Liver (tissue), 9 donors: ENCODE measurements around the gene RSPRY1. TPM values are rescaled to one million over a fixed set of nuclear protein-coding genes. Genes with fewer than 3 reads are reported as not detected.

ENCODE experiments used
- DNase-seq: peaks from one replicate; pipeline ENCODE4 v3.0.0-alpha.2; 2017; ENCODE audit warnings: low spot score
- H3K27ac ChIP-seq, 2 donors: one replicate each; pipeline ENCODE4 v1.7.0; 2013; ENCODE audit warnings: inconsistent platforms in 2 of 2, low read length in 2 of 2, control low read depth in 1 of 2, low read depth in 1 of 2, mild to moderate bottlenecking in 1 of 2
- H3K27me3 ChIP-seq, 4 donors: one replicate each; pipeline versions ENCODE4 v1.6.1 to v1.7.0; 2013; ENCODE audit warnings: low read length in 3 of 4, inconsistent platforms in 1 of 4, mild to moderate bottlenecking in 1 of 4, moderate library complexity in 1 of 4; ENCODE audit not compliant: control insufficient read depth in 4 of 4, insufficient read depth in 4 of 4
- H3K36me3 ChIP-seq, 4 donors: one replicate each; pipeline versions ENCODE4 v1.6.1 to v1.7.0; 2013; ENCODE audit warnings: low read length in 3 of 4, mild to moderate bottlenecking in 3 of 4, low read depth in 1 of 4, moderate library complexity in 1 of 4; ENCODE audit not compliant: control insufficient read depth in 4 of 4, insufficient read depth in 3 of 4
- H3K4me1 ChIP-seq, 4 donors: one replicate each; pipeline versions ENCODE4 v1.6.1 to v1.7.0; 2013; ENCODE audit warnings: low read length in 3 of 4, mild to moderate bottlenecking in 3 of 4, moderate library complexity in 1 of 4; ENCODE audit not compliant: control insufficient read depth in 4 of 4, insufficient read depth in 4 of 4
- H3K4me3 ChIP-seq, 3 donors: one replicate each; pipeline versions ENCODE4 v1.6.1 to v1.7.0; 2013; ENCODE audit warnings: low read length in 3 of 3, control low read depth in 1 of 3, low read depth in 1 of 3, mild to moderate bottlenecking in 1 of 3
- H3K9ac ChIP-seq, 2 donors: one replicate each; pipeline ENCODE4 v1.7.0; 2013; ENCODE audit warnings: low read length in 2 of 2, mild to moderate bottlenecking in 2 of 2, moderate library complexity in 2 of 2, control low read depth in 1 of 2, low read depth in 1 of 2
- H3K9me3 ChIP-seq, 4 donors: one replicate each; pipeline versions ENCODE4 v1.6.1 to v1.7.0; 2013; ENCODE audit warnings: low read length in 3 of 4; ENCODE audit not compliant: control insufficient read depth in 4 of 4
- ATF3 ChIP-seq: IDR thresholded peaks from 2 replicates; pipeline ENCODE4 v1.6.1; 2016; ENCODE audit warnings: antibody characterized with exemption
- CTCF ChIP-seq: fragments of 150-350 bp; IDR thresholded peaks from 2 replicates; pipeline ENCODE4 v1.5.1; 2017; ENCODE audit warnings: improper control_type of control experiment, low read depth, low read length; ENCODE audit not compliant: missing input control
- EGR1 ChIP-seq, 2 donors: IDR thresholded peaks; 2 replicates each; pipeline ENCODE4 v1.6.1; 2016 to 2018; ENCODE audit warnings: antibody characterized with exemption in 2 of 2, low read depth in 2 of 2
- FOXA1 ChIP-seq: IDR thresholded peaks from 2 replicates; pipeline ENCODE4 v1.6.1; 2016; ENCODE audit warnings: antibody characterized with exemption
- FOXA2 ChIP-seq: IDR thresholded peaks from 2 replicates; pipeline ENCODE4 v1.6.1; 2016; ENCODE audit warnings: antibody characterized with exemption
- GABPA ChIP-seq, 2 donors: IDR thresholded peaks in 1 of 2; conservative IDR thresholded peaks in 1 of 2; 2 replicates each; pipeline ENCODE4 v1.6.1; 2016; ENCODE audit warnings: antibody characterized with exemption in 2 of 2, mild to moderate bottlenecking in 1 of 2, moderate library complexity in 1 of 2
- HNF4A ChIP-seq, 2 donors: conservative IDR thresholded peaks; 2 replicates each; pipeline ENCODE4 v1.6.1; 2016; ENCODE audit warnings: antibody characterized with exemption in 2 of 2, mild to moderate bottlenecking in 2 of 2
- HNF4G ChIP-seq: IDR thresholded peaks from 2 replicates; pipeline ENCODE4 v1.6.1; 2016; ENCODE audit warnings: antibody characterized with exemption
- JUND ChIP-seq, 2 donors: IDR thresholded peaks; 2 replicates each; pipeline ENCODE4 v1.6.1; 2016; ENCODE audit warnings: antibody characterized with exemption in 2 of 2
- NR2F2 ChIP-seq: IDR thresholded peaks from 2 replicates; pipeline ENCODE4 v1.6.1; 2016; ENCODE audit warnings: antibody characterized with exemption
- RAD21 ChIP-seq, 2 donors: IDR thresholded peaks; 2 replicates each; pipeline ENCODE4 v1.6.1; 2016; ENCODE audit warnings: antibody characterized with exemption in 2 of 2, mild to moderate bottlenecking in 2 of 2
- REST ChIP-seq: IDR thresholded peaks from 2 replicates; pipeline ENCODE4 v1.6.1; 2016; ENCODE audit warnings: antibody characterized with exemption, mild to moderate bottlenecking
- RXRA ChIP-seq, 2 donors: IDR thresholded peaks; 2 replicates each; pipeline ENCODE4 v1.6.1; 2017 to 2018; ENCODE audit warnings: antibody characterized with exemption in 2 of 2, mild to moderate bottlenecking in 1 of 2
- SP1 ChIP-seq: IDR thresholded peaks from 2 replicates; pipeline ENCODE4 v1.6.1; 2018; ENCODE audit warnings: antibody characterized with exemption, mild to moderate bottlenecking
- TAF1 ChIP-seq: conservative IDR thresholded peaks from 2 replicates; pipeline ENCODE4 v1.6.1; 2016; ENCODE audit warnings: antibody characterized with exemption, mild to moderate bottlenecking
- YY1 ChIP-seq: IDR thresholded peaks from 2 replicates; pipeline ENCODE4 v1.6.1; 2016; ENCODE audit warnings: antibody characterized with exemption, mild to moderate bottlenecking
- ZBTB33 ChIP-seq: IDR thresholded peaks from 2 replicates; pipeline ENCODE4 v1.6.1; 2016; ENCODE audit warnings: antibody characterized with exemption
- WGBS: extraction: QIAGEN DNeasy Blood & Tissue Kit; methylation state at CpG from one replicate; pipeline ENCODE4 v1.1.7; 2013; 5-methylcytosine and 5-hydroxymethylcytosine counted together
- polyA plus RNA-seq, 2 donors: library from polyadenylated mRNA; stranded (reverse) in 1 of 2; unstranded in 1 of 2; fragments of 200-250 nt in 1 of 2; fragments of >200 nt in 1 of 2; fragmentation: Nextera tagmentation in 1 of 2; extraction: Ambion mirVana in 1 of 2; gene quantifications; one replicate each; pipeline versions ENCODE4 v1.2.1 to v1.2.3, GENCODE V29; 2013 to 2015
- total RNA-seq, 2 donors: library from RNA; depleted of rRNA; stranded (reverse); fragments of >200 nt; gene quantifications; one replicate each; pipeline ENCODE4 v1.2.3, GENCODE V29; 2014
- TF ChIP-seq, protein P1 (sequence below): IDR thresholded peaks from 2 replicates; pipeline ENCODE4 v1.6.1; 2016; ENCODE audit warnings: antibody characterized with exemption
- donor health status: healthy.
- donor health status: healthy.
- donor health status: healthy.
- donor health status: healthy.
- donor health status: healthy.

RSPRY1 gene
- total and polyA plus RNA-seq, 4 donors: 10.9 to 27.6 (median 20.2) TPM

- Histone ChIP-seq H3K9ac (no peak overlapping the region), H3K36me3 (peaks cover 21 to 79% (median 63%) of the 10 kb centered on the region in 4 donors), H3K9me3 (peaks cover 11 to 20% (median 17%) of the 10 kb centered on the region in 4 donors), H3K4me3 (no peak overlapping the region), H3K27ac (no peak overlapping the region), H3K4me1 (no peaks in the 10 kb centered on the region), H3K27me3 (no peaks in the 10 kb centered on the region)
- TF ChIP-seq FOXA1 (no peak), ZBTB33 (no peak), NR2F2 (no peak), ATF3 (no peak), HNF4G (no peak), JUND (IDR thresholded peaks at IDR 0.05) (no peak), REST (no peak), RXRA (IDR thresholded peaks at IDR 0.05) (no peak), EGR1 (IDR thresholded peaks at IDR 0.05; ENCODE audit: low read depth in 2 of 2) (no peak), TAF1 (no peak), CTCF (no peak), HNF4A (conservative IDR thresholded peaks at IDR 0.05) (no peak), YY1 (no peak), GABPA (IDR thresholded peaks at IDR 0.05 in 1 of 2, conservative IDR thresholded peaks at IDR 0.05 in 1 of 2) (no peak), SP1 (no peak), RAD21 (IDR thresholded peaks at IDR 0.05) (no peak), FOXA2 (no peak)
- TF ChIP-seq, protein P1, sequence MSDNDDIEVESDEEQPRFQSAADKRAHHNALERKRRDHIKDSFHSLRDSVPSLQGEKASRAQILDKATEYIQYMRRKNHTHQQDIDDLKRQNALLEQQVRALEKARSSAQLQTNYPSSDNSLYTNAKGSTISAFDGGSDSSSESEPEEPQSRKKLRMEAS: no peak
- DNase-seq: no peak
- WGBS: 79% methylated on average over 1 of the region's 1 CpG
Measured at GRCh38 chr16:57213462-57213861, 27.3 kb downstream of the RSPRY1 start.
